Chondrocyte (in vitro differentiated cells): Measurements from ENCODE around the gene FAM210B. TPM values are rescaled to one million over a fixed set of nuclear protein-coding genes. Genes with fewer than 3 reads are reported as not detected.
A peak's percentile ranks its signal among the peaks of the same experiment; 100 is the strongest.

Experiments
- DNase-seq: peaks from one replicate; pipeline ENCODE4 v3.0.0; 2021; ENCODE audit warnings: mixed read lengths, low spot score
- H3K27ac Mint-ChIP-seq: one replicate; pipeline ENCODE4 v1.8.0; 2021; ENCODE audit warnings: mild to moderate bottlenecking, moderate library complexity, mixed read lengths; ENCODE audit not compliant: unreplicated experiment
- H3K27me3 Mint-ChIP-seq: 2 replicates; pipeline ENCODE4 v1.8.0; 2021; ENCODE audit warnings: low read depth, mixed read lengths
- H3K36me3 Mint-ChIP-seq: 2 replicates; pipeline ENCODE4 v1.8.0; 2021; ENCODE audit warnings: low read depth, mixed read lengths
- H3K4me1 Mint-ChIP-seq: 2 replicates; pipeline ENCODE4 v1.8.0; 2021; ENCODE audit warnings: low read depth, mild to moderate bottlenecking, mixed read lengths
- H3K4me3 Mint-ChIP-seq: one replicate; pipeline ENCODE4 v1.8.0; 2021; ENCODE audit warnings: mild to moderate bottlenecking, moderate library complexity, mixed read lengths; ENCODE audit not compliant: unreplicated experiment
- H3K9me3 Mint-ChIP-seq: 2 replicates; pipeline ENCODE4 v1.8.0; 2021; ENCODE audit warnings: low read depth, mixed read lengths
- CTCF ChIP-seq: fragments of 200-600 bp; sonication (generic); IDR thresholded peaks from 2 replicates; pipeline ENCODE4 v1.5.0; 2021; ENCODE audit warnings: antibody characterized with exemption, mild to moderate bottlenecking, moderate library complexity
- total RNA-seq: library from RNA; stranded (reverse); gene quantifications from 3 replicates; pipeline ENCODE4 v1.2.1, GENCODE V29; 2021

Gene FAM210B
- total RNA-seq, 1 donor from 2014 or later = 32.6 TPM

- H3K9me3 Mint-ChIP-seq = no peaks in the 10 kb centered on the region
Observed at GRCh38 chr20:56368351-56369134, 9.8 kb downstream of the FAM210B start.

GRCh38 chr20:56369179-56369578 is 10.4 kb downstream of the FAM210B start:
- Mint-ChIP-seq H3K4me1 (peaks cover 3% of the 10 kb centered on the region), H3K4me3 (no peak overlapping the region), H3K9me3 (no peaks in the 10 kb centered on the region), H3K27ac (no peak overlapping the region), H3K27me3 (no peaks in the 10 kb centered on the region), H3K36me3 (peaks cover 21% of the 10 kb centered on the region)
- no peak for DNase-seq
- no peak for TF ChIP-seq CTCF

More at GRCh38 chr20:56368351-56369134, 9.8 kb downstream of the FAM210B start:
- peak overlapping the region; percentile 34 for H3K27ac Mint-ChIP-seq
- no peak overlapping the region for H3K4me3 Mint-ChIP-seq
- H3K4me1 Mint-ChIP-seq = no peaks in the 10 kb centered on the region
- peaks cover 21% of the 10 kb centered on the region for H3K36me3 Mint-ChIP-seq
- H3K27me3 Mint-ChIP-seq = no peaks in the 10 kb centered on the region
- TF ChIP-seq CTCF = no peak
- DNase-seq = no peak

- TF ChIP-seq CTCF = no peak
- Mint-ChIP-seq H3K27ac (no peak overlapping the region), H3K4me1 (peaks cover 3% of the 10 kb centered on the region), H3K9me3 (no peaks in the 10 kb centered on the region), H3K4me3 (no peak overlapping the region), H3K36me3 (peaks cover 11% of the 10 kb centered on the region), H3K27me3 (no peaks in the 10 kb centered on the region)
- no peak for DNase-seq
Observed at GRCh38 chr20:56371977-56372376, 13.2 kb downstream of the FAM210B start.

- H3K4me3 Mint-ChIP-seq = no peak overlapping the region
- H3K27me3 Mint-ChIP-seq = no peaks in the 10 kb centered on the region
- peaks cover 3% of the 10 kb centered on the region for H3K4me1 Mint-ChIP-seq
- DNase-seq = no peak
- H3K27ac Mint-ChIP-seq = no peak overlapping the region
- no peaks in the 10 kb centered on the region for H3K9me3 Mint-ChIP-seq
- TF ChIP-seq CTCF = no peak
- H3K36me3 Mint-ChIP-seq = peaks cover 9% of the 10 kb centered on the region
Observed at GRCh38 chr20:56372850-56373249, 14.1 kb downstream of the FAM210B start.

- Mint-ChIP-seq H3K9me3 (no peaks in the 10 kb centered on the region), H3K4me1 (peaks cover 3% of the 10 kb centered on the region), H3K27ac (no peak overlapping the region), H3K36me3 (peaks cover 6% of the 10 kb centered on the region), H3K4me3 (no peak overlapping the region), H3K27me3 (no peaks in the 10 kb centered on the region)
- no peak for DNase-seq
- TF ChIP-seq CTCF = no peak
Observed at GRCh38 chr20:56373942-56374341, 15.2 kb downstream of the FAM210B start.
